Gastrocnemius medialis (tissue), 4 donors: ENCODE measurements around the gene WNK2.

ENCODE experiments used
- CTCF ChIP-seq, 5 experiments: fragments of 450-650 bp in 3 of 5; fragments of 200-600 bp in 2 of 5; sonication (generic) in 2 of 5; IDR thresholded peaks in 4 of 5; conservative IDR thresholded peaks in 1 of 5; 1 replicate in 4 of 5; 2 replicates in 1 of 5; pipeline ENCODE4 v1.5.1; 2016 to 2019; ENCODE audit warnings: antibody characterized with exemption in 5 of 5, mild to moderate bottlenecking in 3 of 5, moderate library complexity in 3 of 5
- POLR2A ChIP-seq, 2 donors: fragments of 450-650 bp; IDR thresholded peaks; one replicate each; pipeline ENCODE4 v1.6.1; 2017; ENCODE audit warnings: antibody characterized with exemption in 2 of 2, mild to moderate bottlenecking in 2 of 2, moderate library complexity in 2 of 2

GRCh38 chr9:93287189-93287552, 103.2 kb downstream of the WNK2 start:
- TF ChIP-seq CTCF (IDR thresholded peaks at IDR 0.05 in 4 of 5, conservative IDR thresholded peaks at IDR 0.05 in 1 of 5) (no peak), POLR2A (IDR thresholded peaks at IDR 0.05) (no peak)
